K562 (cell line): ENCODE measurements around the gene FSCN2. TPM values are rescaled to one million over a fixed set of nuclear protein-coding genes. Genes with fewer than 3 reads are reported as not detected.
A peak's percentile ranks its signal among the peaks of the same experiment; 100 is the strongest.

Experiments
- ATAC-seq: fragments of 200-7000 bp; cut with Tn5 transposase; 3 replicates; pipeline ENCODE4 v1.9.1; 2020; ENCODE audit warnings: moderate library complexity
- BruUV-seq: library from RNA; stranded (reverse); fragments of 400-500 nt; replicated peaks from 2 replicates; lab custom pipeline; 2021; lab: Mats Ljungman, UMichigan
- CTCF ChIA-PET: fragments of 300-600 bp; formaldehyde crosslinking; extraction: SDS; loops from one replicate; lab custom pipeline; 2021; ENCODE audit warnings: low intra/inter-chr PET ratio; lab: Yijun Ruan, JAX
- POLR2A ChIA-PET: fragments of 300-600, 350-650 bp; sonication (Branson Sonifier 250); formaldehyde crosslinking; extraction: SDS; loops from one replicate; lab custom pipeline; 2021; ENCODE audit warnings: antibody characterized with exemption, inconsistent platforms; lab: Yijun Ruan, JAX
- DNase-seq, 4 experiments: peaks; one replicate each; pipeline versions ENCODE4 v3.0.0 to v3.0.0-alpha.2; 2011 to 2018; ENCODE audit warnings: low spot score in 3 of 4, mixed read lengths in 3 of 4; ENCODE audit errors: extremely low read depth in 1 of 4
- FAIRE-seq: peaks from 2 replicates; lab custom pipeline; 2011; peaks lifted over from hg19 to GRCh38; lab: Jason Lieb, UNC
- H2AFZ ChIP-seq: 2 replicates; pipeline ENCODE4 v1.6.0; 2011; ENCODE audit warnings: low read depth, low read length, control low read depth, inconsistent platforms
- H3K27ac ChIP-seq: fragments of 200-600 bp; 3 replicates; pipeline ENCODE4 v1.8.0; 2011; ENCODE audit warnings: low read depth, mild to moderate bottlenecking, control low read depth, inconsistent platforms, low read length, moderate library complexity, mixed read lengths; ENCODE audit errors: extremely low read depth
- H3K27me3 ChIP-seq, 2 experiments: fragments of 300-600 bp in 1 of 2; 2 replicates in 1 of 2; 3 replicates in 1 of 2; pipeline versions ENCODE4 v1.6.0 to v1.8.0; 2011; ENCODE audit warnings: inconsistent platforms in 2 of 2, low read length in 2 of 2, mild to moderate bottlenecking in 1 of 2, mixed read lengths in 1 of 2, moderate library complexity in 1 of 2; ENCODE audit not compliant: control insufficient read depth in 2 of 2, insufficient read depth in 2 of 2
- H3K36me3 ChIP-seq: fragments of 300-600 bp; 3 replicates; pipeline ENCODE4 v1.8.0; 2011; ENCODE audit warnings: mild to moderate bottlenecking, low read length, inconsistent platforms; ENCODE audit not compliant: control insufficient read depth, insufficient read depth
- H3K4me1 ChIP-seq, 2 experiments: fragments of 200-600 bp in 1 of 2; replicated peaks in 1 of 2; 2 replicates in 1 of 2; 3 replicates in 1 of 2; pipeline versions ENCODE4 v1.5.1 to v1.8.0; 2011; ENCODE audit warnings: inconsistent platforms in 2 of 2, low read length in 2 of 2, mild to moderate bottlenecking in 1 of 2, mixed read lengths in 1 of 2, moderate library complexity in 1 of 2; ENCODE audit not compliant: control insufficient read depth in 2 of 2, insufficient read depth in 2 of 2
- H3K4me2 ChIP-seq: 2 replicates; pipeline ENCODE4 v1.6.1; 2011; ENCODE audit warnings: low read length, control low read depth, inconsistent platforms, mixed read lengths; ENCODE audit not compliant: insufficient read depth
- H3K4me3 ChIP-seq: fragments of 200-600 bp; sonication (generic), shearing (Covaris generic); 2 replicates; pipeline ENCODE4 v1.5.1; 2016; ENCODE audit warnings: control low read depth, inconsistent platforms
- H3K79me2 ChIP-seq: fragments of 200-600 bp; 3 replicates; pipeline ENCODE4 v1.8.0; 2011; ENCODE audit warnings: low read length, inconsistent platforms; ENCODE audit not compliant: control insufficient read depth, insufficient read depth
- H3K9ac ChIP-seq, 2 experiments: 2 replicates each; pipeline versions ENCODE4 v1.6.0 to v1.6.1; 2011; ENCODE audit warnings: low read depth in 2 of 2, low read length in 2 of 2, control low read depth in 1 of 2, inconsistent platforms in 1 of 2, mild to moderate bottlenecking in 1 of 2, mixed read lengths in 1 of 2; ENCODE audit not compliant: insufficient read depth in 1 of 2
- H3K9me1 ChIP-seq: one replicate; pipeline ENCODE4 v1.6.0; 2011; ENCODE audit warnings: inconsistent platforms, mild to moderate bottlenecking, low read length, moderate library complexity; ENCODE audit not compliant: control insufficient read depth, insufficient read depth
- H3K9me3 ChIP-seq: replicated peaks from 2 replicates; pipeline ENCODE4 v1.5.1; 2011; ENCODE audit warnings: low read depth, low read length, inconsistent platforms; ENCODE audit not compliant: control insufficient read depth, insufficient read depth
- H4K20me1 ChIP-seq: replicated peaks from 2 replicates; pipeline ENCODE4 v1.6.1; 2011; ENCODE audit warnings: low read length, inconsistent platforms, mixed read lengths; ENCODE audit not compliant: control insufficient read depth, insufficient read depth
- CBX8 ChIP-seq: fragments of 200-600 bp; sonication (generic); IDR thresholded peaks from 2 replicates; pipeline ENCODE4 v1.6.1; 2012; ENCODE audit warnings: borderline replicate concordance, mixed run types, low read depth, mild to moderate bottlenecking, moderate library complexity, mixed read lengths, low read length, control low read depth, inconsistent platforms; ENCODE audit not compliant: poor library complexity, severe bottlenecking; ENCODE audit errors: extremely low read depth
- CTCFL ChIP-seq: IDR thresholded peaks from 2 replicates; pipeline ENCODE4 v1.6.1; 2011; ENCODE audit warnings: borderline replicate concordance, low read depth, mild to moderate bottlenecking, moderate library complexity, low read length; ENCODE audit not compliant: insufficient read depth, poor library complexity, severe bottlenecking
- GATAD2A ChIP-seq: fragments of 450-650 bp; IDR thresholded peaks from 2 replicates; pipeline ENCODE4 v1.6.1; 2017
- HNRNPLL ChIP-seq: fragments of 200-400 bp; formaldehyde crosslinking; IDR thresholded peaks from 2 replicates; pipeline ENCODE4 v1.6.1; 2017; ENCODE audit warnings: low read length, low read depth, mild to moderate bottlenecking; ENCODE audit not compliant: poor library complexity, severe bottlenecking
- ILF3 ChIP-seq: fragments of 450-650 bp; IDR thresholded peaks from 2 replicates; pipeline ENCODE4 v1.6.1; 2018; ENCODE audit warnings: antibody characterized with exemption, mild to moderate bottlenecking, moderate library complexity, borderline replicate concordance
- MED1 ChIP-seq: sonication (generic); formaldehyde crosslinking; IDR thresholded peaks from 2 replicates; pipeline ENCODE4 v1.8.1; 2023; ENCODE audit warnings: missing genetic modification reagents, borderline replicate concordance
- NFIC ChIP-seq: fragments of 450-650 bp; IDR thresholded peaks from 2 replicates; pipeline ENCODE4 v1.6.1; 2017; ENCODE audit warnings: mild to moderate bottlenecking, inconsistent platforms
- POLR2AphosphoS2 ChIP-seq: IDR thresholded peaks from 2 replicates; pipeline ENCODE4 v1.6.1; 2012; ENCODE audit warnings: low read length, improper control_type of control experiment
- RBM14 ChIP-seq: fragments of 200-400 bp; formaldehyde crosslinking; IDR thresholded peaks from 2 replicates; pipeline ENCODE4 v1.6.1; 2018; ENCODE audit warnings: low read depth, mild to moderate bottlenecking, low read length, moderate library complexity, borderline replicate concordance; ENCODE audit not compliant: insufficient read depth
- TCF7 ChIP-seq: sonication (generic); IDR thresholded peaks from 2 replicates; pipeline ENCODE4 v1.6.1; 2016; ENCODE audit warnings: antibody characterized with exemption, borderline replicate concordance
- TRIM28 ChIP-seq: fragments of 450-650 bp; IDR thresholded peaks from 2 replicates; pipeline ENCODE4 v1.6.1; 2017
- ZFP36 ChIP-seq: fragments of 150-350 bp; IDR thresholded peaks from 2 replicates; pipeline ENCODE4 v1.6.1; 2018; ENCODE audit warnings: low read length, low read depth; ENCODE audit not compliant: partially characterized antibody
- ZNF175 ChIP-seq: fragments of 200-800 bp; sonication (Bioruptor generic); IDR thresholded peaks from 2 replicates; pipeline ENCODE4 v1.6.1; 2016; ENCODE audit warnings: low read depth, mild to moderate bottlenecking, missing genetic modification characterization, missing compliant biosample characterization
- ZNF644 ChIP-seq: fragments of 200-800 bp; sonication (Bioruptor generic); IDR thresholded peaks from 2 replicates; pipeline ENCODE4 v1.6.1; 2016; ENCODE audit warnings: low read depth, missing genetic modification characterization, missing compliant biosample characterization
- WGBS: fragments of 100-300 bp; shearing (Covaris generic); methylation state at CpG from one replicate; pipeline ENCODE4 v1.1.6; 2016; ENCODE audit warnings: low coverage, mixed read lengths; ENCODE audit not compliant: insufficient coverage; ENCODE audit errors: missing lambda C conversion rate; 5-methylcytosine and 5-hydroxymethylcytosine counted together
- in situ Hi-C: fragments of 300-500 bp; cut with MboI; formaldehyde crosslinking; loops from 4 replicates; pipeline ENCODE4 v1.15.0; 2018; ENCODE audit warnings: inconsistent platforms, mixed read lengths
- intact Hi-C: fragments of 100-400 bp; cut with micrococcal nuclease; formaldehyde crosslinking; loops from 2 replicates; pipeline ENCODE4 v1.14.2; 2022
- polyA plus RNA-seq, 8 experiments: library from polyadenylated mRNA; depleted of rRNA in 4 of 8; stranded (reverse) in 5 of 8; unstranded in 3 of 8; fragments of >200 nt; fragmentation: Nextera tagmentation in 2 of 8; fragmentation: Illumina TruSeq in 1 of 8; extraction: Ambion mirVana in 2 of 8; extraction: Trizol in 1 of 8; gene quantifications; 2 replicates each; pipeline versions ENCODE4 v1.2.1 to v1.2.3, GENCODE V29; 2011 to 2014; ENCODE audit warnings: inconsistent platforms in 1 of 8, missing spikeins in 1 of 8
- total RNA-seq, 7 experiments: library from RNA; depleted of rRNA in 6 of 7; stranded (reverse); fragments of >200 nt in 6 of 7; fragmentation: Illumina TruSeq in 2 of 7; extraction: Trizol in 2 of 7; gene quantifications; 2 replicates each; pipeline versions ENCODE4 v1.2.1 to v1.2.3, GENCODE V29; 2011 to 2021; ENCODE audit warnings: low replicate concordance in 1 of 7
- TF ChIP-seq, protein P1 (sequence below): fragments of 250-450 bp; sonication (Bioruptor Pico); IDR thresholded peaks from 2 replicates; pipeline ENCODE4 v1.4.0; 2020; ENCODE audit warnings: mild to moderate bottlenecking, moderate library complexity
- TF ChIP-seq, protein P2 (sequence below): fragments of 250-450 bp; sonication (Bioruptor Pico); IDR thresholded peaks from 2 replicates; pipeline ENCODE4 v1.4.0; 2020

FSCN2 gene
- total and polyA plus RNA-seq, 9 of the 15 experiments (the other 6 are each of a cell fraction or from before 2014, with no cell fraction given): 0.08 TPM; not detected in 8

GRCh38 chr17:81580481-81580880, 52.3 kb downstream of the FSCN2 start:
- Histone ChIP-seq H3K4me2 (no peak overlapping the region), H4K20me1 (peaks cover 7% of the 10 kb centered on the region), H3K9me3 (no peaks in the 10 kb centered on the region), H3K4me3 (no peak overlapping the region), H3K4me1 (peaks cover 10 to 21% of the 10 kb centered on the region in 2 experiments; a peak in 4 of 5 replicates), H3K9ac (peak overlapping the region in 1 of 2 experiments; percentile 79; a peak in 2 of 4 replicates), H3K9me1 (no peaks in the 10 kb centered on the region), H3K36me3 (peaks cover 97% of the 10 kb centered on the region), H3K79me2 (peaks cover 11% of the 10 kb centered on the region; the same call in 2 of the 3 replicates), H2AFZ (no peak overlapping the region), H3K27me3 (no peaks in the 10 kb centered on the region), H3K27ac (peak overlapping the region; percentile 29; the same call in 1 of the 3 replicates)
- in situ Hi-C loops (no loop called here), intact Hi-C loops (no loop called here)
- DNase-seq (peak in 2 of 4 experiments; percentile 32 to 45), ATAC-seq (peak; percentile 49), FAIRE-seq (no peak)
- POLR2A ChIA-PET: interaction anchor here (0.7 to 1.2 kb wide), 3 partner anchors 10 to 19 kb away, joined by 3 to 7 read pairs (median 3); no protein-coding TSS in a partner anchor
- no TSS peak for BruUV-seq
- 80% methylated on average over 6 of the region's 6 CpGs for WGBS
- CTCF ChIA-PET: no interaction called here
- no peak for TF ChIP-seq NFIC
- TF ChIP-seq MED1 (CRISPR knock-in tag): no peak
- TF ChIP-seq, protein P1, sequence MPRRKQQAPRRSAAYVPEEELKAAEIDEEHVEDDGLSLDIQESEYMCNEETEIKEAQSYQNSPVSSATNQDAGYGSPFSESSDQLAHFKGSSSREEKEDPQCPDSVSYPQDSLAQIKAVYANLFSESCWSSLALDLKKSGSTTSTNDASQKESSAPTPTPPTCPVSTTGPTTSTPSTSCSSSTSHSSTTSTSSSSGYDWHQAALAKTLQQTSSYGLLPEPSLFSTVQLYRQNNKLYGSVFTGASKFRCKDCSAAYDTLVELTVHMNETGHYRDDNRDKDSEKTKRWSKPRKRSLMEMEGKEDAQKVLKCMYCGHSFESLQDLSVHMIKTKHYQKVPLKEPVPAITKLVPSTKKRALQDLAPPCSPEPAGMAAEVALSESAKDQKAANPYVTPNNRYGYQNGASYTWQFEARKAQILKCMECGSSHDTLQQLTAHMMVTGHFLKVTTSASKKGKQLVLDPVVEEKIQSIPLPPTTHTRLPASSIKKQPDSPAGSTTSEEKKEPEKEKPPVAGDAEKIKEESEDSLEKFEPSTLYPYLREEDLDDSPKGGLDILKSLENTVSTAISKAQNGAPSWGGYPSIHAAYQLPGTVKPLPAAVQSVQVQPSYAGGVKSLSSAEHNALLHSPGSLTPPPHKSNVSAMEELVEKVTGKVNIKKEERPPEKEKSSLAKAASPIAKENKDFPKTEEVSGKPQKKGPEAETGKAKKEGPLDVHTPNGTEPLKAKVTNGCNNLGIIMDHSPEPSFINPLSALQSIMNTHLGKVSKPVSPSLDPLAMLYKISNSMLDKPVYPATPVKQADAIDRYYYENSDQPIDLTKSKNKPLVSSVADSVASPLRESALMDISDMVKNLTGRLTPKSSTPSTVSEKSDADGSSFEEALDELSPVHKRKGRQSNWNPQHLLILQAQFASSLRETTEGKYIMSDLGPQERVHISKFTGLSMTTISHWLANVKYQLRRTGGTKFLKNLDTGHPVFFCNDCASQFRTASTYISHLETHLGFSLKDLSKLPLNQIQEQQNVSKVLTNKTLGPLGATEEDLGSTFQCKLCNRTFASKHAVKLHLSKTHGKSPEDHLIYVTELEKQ (CRISPR knock-in tag): no peak
- no peak for TF ChIP-seq CBX8
- no peak for TF ChIP-seq ZNF175
- no peak for TF ChIP-seq HNRNPLL
- TF ChIP-seq TRIM28: no peak
- no peak for TF ChIP-seq RBM14
- no peak for TF ChIP-seq ILF3
- TF ChIP-seq CTCFL: no peak
- TF ChIP-seq ZFP36: no peak
- TF ChIP-seq ZNF644: no peak
- TF ChIP-seq TCF7: no peak
- no peak for TF ChIP-seq POLR2AphosphoS2
- TF ChIP-seq GATAD2A: no peak
- TF ChIP-seq, protein P2, sequence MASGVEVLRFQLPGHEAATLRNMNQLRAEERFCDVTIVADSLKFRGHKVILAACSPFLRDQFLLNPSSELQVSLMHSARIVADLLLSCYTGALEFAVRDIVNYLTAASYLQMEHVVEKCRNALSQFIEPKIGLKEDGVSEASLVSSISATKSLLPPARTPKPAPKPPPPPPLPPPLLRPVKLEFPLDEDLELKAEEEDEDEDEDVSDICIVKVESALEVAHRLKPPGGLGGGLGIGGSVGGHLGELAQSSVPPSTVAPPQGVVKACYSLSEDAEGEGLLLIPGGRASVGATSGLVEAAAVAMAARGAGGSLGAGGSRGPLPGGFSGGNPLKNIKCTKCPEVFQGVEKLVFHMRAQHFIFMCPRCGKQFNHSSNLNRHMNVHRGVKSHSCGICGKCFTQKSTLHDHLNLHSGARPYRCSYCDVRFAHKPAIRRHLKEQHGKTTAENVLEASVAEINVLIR (CRISPR knock-in tag): no peak
